Coronary artery (tissue), 2 donors: ENCODE data around the gene SLCO2B1.

Experiments used
- DNase-seq: peaks from one replicate; pipeline ENCODE4 v3.0.0-alpha.2; 2017; ENCODE audit warnings: low spot score
- H3K27ac ChIP-seq, 2 donors: fragments of 200-600 bp; sonication (generic); one replicate each; pipeline ENCODE4 v1.5.1; 2016 to 2019
- H3K4me3 ChIP-seq: fragments of 200-600 bp; sonication (generic); 2 replicates; pipeline ENCODE4 v1.5.1; 2016; ENCODE audit warnings: mild to moderate bottlenecking, moderate library complexity
- TF ChIP-seq, protein P1 (sequence below): fragments of 200-600 bp; sonication (generic); IDR thresholded peaks from one replicate; pipeline ENCODE4 v1.5.1; 2019; ENCODE audit warnings: antibody characterized with exemption

SLCO2B1 gene

DNA sequence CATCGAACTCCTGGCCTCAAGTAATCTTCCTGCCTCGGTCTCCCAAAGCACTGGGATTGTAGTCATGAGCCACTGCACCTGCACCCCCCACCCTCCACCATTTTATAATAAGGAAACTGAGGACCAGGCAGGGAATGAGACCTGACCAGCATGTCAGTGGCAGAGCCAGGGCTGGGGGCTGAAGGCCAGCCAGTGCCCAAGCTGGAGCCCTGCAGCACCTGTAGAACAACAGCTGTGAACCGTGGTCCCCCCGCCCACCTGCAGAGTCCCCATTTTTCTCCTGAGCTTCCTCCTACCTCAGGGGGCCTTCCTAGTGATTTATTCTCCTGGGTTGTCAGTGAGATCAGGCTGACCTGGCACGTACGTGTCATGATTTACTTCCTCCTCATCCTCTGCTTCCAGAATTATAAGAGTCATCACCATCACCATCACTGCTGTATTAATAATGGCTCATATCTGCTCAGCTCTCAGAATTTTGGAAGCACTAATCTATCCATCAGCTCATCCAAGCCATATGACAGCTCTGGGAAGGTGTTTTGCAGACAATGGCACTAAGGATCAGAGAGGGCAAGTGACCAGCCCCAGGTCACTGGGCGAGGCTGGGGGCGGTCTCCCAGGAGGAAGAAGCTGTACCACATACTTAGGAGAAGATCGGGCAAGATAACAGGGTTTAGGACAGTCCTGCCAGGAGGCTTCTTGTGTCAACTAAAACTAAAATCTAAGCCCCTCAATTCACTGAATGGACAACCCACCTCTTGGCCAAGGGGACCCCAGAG, 5.5 kb upstream of the SLCO2B1 start:
- TF ChIP-seq, protein P1, sequence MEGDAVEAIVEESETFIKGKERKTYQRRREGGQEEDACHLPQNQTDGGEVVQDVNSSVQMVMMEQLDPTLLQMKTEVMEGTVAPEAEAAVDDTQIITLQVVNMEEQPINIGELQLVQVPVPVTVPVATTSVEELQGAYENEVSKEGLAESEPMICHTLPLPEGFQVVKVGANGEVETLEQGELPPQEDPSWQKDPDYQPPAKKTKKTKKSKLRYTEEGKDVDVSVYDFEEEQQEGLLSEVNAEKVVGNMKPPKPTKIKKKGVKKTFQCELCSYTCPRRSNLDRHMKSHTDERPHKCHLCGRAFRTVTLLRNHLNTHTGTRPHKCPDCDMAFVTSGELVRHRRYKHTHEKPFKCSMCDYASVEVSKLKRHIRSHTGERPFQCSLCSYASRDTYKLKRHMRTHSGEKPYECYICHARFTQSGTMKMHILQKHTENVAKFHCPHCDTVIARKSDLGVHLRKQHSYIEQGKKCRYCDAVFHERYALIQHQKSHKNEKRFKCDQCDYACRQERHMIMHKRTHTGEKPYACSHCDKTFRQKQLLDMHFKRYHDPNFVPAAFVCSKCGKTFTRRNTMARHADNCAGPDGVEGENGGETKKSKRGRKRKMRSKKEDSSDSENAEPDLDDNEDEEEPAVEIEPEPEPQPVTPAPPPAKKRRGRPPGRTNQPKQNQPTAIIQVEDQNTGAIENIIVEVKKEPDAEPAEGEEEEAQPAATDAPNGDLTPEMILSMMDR, result no peak
- Histone ChIP-seq H3K4me3 (no peak overlapping the region), H3K27ac (no peak overlapping the region)
- DNase-seq, result no peak

DNA sequence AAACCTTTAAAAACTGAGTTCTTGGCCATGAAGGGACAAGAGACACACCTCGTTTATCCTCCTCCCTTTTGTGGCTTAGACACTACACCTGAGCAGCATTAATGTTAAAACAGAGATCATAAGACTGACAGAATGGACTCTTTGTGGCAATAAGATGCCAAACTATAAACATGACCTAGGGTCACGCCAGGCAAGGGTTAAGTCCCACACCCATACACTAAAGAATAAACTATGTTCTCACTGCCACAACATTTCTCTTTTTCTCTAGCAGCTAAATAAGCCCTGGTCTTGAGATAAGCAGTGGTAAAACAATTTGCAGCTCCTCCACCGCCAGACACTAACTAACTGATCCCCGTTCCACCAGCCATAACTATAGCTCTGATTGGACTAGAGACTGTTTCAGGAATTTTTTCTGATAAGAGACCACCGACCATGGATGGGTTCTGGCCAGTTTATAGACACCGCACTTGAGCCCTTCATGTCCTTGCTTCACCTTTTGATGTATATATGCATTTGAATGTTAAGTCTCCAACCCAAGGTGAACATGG, 4.9 kb upstream of the SLCO2B1 start:
- Histone ChIP-seq H3K27ac (no peak overlapping the region), H3K4me3 (no peak overlapping the region)
- DNase-seq, result no peak
- TF ChIP-seq, protein P1, result no peak

DNA sequence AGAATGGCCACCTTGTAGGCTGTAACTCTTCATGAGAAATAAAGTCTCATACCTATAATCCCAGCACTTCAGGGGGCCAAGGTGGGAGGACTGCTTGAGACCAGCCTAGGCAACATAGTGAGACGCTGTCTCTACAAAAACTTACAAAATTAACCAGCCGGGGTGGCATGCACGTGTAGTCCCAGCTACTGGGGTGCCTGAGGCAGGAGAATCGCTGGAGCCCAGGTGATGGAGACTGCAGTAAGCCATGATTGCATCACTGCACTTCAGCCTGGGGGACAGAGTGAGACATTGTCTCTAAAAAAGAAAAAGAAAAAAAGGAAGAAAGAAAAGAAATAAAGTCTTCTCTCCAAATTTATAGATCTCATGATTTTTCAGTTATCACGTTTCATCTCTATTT, 4.2 kb upstream of the SLCO2B1 start:
- H3K4me3 ChIP-seq, result no peak overlapping the region
- H3K27ac ChIP-seq, result no peak overlapping the region
- DNase-seq, result no peak
- TF ChIP-seq, protein P1, result no peak

DNA sequence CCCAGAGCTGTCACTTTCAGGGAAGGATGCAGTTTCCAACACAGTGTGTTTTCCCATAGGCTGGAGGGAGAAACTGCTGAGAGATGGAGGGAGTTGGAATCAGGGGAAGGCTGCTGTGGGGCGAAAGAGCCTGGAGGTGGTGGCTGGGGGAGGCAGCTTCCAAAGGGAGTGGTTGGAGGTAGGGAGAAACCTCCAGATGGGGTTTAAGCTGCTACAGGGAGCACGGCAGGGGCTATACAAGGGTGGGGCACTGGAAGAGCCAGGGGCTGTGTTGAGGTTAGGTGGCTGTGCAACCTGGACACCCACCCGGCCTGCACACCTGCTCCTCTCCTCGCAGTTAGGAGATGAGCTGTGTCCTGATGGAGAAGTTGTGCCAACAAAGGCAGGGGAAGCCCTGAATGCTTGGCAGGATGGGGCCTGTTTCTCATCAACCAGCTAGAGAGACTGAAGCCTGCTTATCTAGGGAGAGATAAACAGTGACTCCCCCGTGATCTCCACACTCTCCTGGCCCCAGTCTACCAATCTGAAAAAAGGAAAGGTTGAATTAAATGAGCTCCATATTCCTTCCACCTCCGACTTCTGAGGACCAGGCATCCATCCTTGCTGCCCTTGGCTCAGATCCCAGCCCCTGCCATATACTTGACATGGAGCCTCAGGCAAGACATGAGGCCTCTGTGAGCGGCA, 3.6 kb upstream of the SLCO2B1 start:
- TF ChIP-seq, protein P1, result no peak
- Histone ChIP-seq H3K27ac (peak overlapping the region in 1 of 2 donors; percentile 44), H3K4me3 (no peak overlapping the region)
- DNase-seq, result no peak

DNA sequence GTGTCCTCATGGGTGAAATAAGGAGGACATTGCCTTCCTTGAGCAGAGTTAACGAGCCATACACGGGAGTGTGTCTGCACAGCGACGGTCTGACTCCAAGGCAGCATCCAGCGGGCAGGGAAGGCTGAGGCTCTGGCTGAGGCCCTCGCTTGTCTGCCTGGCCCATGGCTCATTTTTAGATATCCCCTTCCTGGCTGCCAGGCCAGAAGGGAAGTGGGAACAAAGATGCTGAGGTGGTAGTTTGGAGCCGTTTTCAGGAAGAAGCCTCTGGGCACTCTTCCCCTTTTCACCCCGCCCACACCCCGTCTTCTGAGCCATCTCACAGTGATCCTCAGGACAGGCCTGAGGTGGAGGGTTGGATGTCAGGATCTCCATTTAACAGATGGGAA, 3.0 kb upstream of the SLCO2B1 start:
- Histone ChIP-seq H3K27ac (peak overlapping the region in 1 of 2 donors; percentile 44), H3K4me3 (no peak overlapping the region)
- TF ChIP-seq, protein P1, result no peak
- DNase-seq, result no peak

DNA sequence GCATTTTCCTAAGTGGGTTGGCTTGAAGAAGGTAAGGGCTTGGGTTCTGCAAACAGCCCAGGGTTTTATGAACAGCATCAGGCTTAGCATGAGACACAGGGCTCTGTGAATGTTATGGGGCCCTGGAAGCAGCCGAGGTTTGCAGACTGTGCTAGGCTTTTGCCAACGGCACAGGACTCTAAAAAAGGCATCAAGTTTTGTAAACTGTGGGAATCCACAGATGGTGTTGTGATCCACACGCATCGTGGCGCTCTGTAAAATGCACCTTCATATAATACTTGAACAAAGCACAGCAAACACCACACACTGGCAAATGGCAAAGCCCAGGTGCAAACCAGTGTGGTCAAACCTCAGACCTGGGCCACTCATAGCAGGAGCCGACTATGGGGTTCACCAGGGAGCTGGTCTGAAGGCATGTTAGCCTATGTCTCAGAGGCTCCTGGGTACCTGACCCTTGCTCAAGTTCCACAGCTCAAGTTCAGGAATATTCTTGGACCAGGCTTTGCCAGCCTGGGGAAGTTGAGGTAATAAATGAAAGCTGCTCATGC, 2.4 kb upstream of the SLCO2B1 start:
- no peak overlapping the region for H3K4me3 ChIP-seq
- H3K27ac ChIP-seq, result peak overlapping the region in 1 of 2 donors; percentile 44
- TF ChIP-seq, protein P1, result no peak
- no peak for DNase-seq
